HG02970 (cell line): Measurements from ENCODE around the gene CD34.
"Not testable (repeated sequence)": the region's sequence is repeated elsewhere in the genome, so short reads cannot be mapped to it uniquely, and the experiment has no call there.

Source experiments
- ATAC-seq: cut with Tn5 transposase; IDR thresholded peaks from one replicate; pipeline ENCODE4 v1.9.1; 2021; ENCODE audit warnings: mild to moderate bottlenecking, moderate library complexity, moderate number of reproducible peaks; ENCODE audit not compliant: unreplicated experiment, low FRiP score

The CD34 gene

GRCh38 chr1:207910591-207911354 lies at the start of gene CD34:
CD34 (minus strand) TSS chr1:207911125; CDS start chr1:207911080, 45 bp downstream.
- no peak for ATAC-seq

GRCh38 chr1:207960346-207960745 lies 49.4 kb upstream of the CD34 start:
- ATAC-seq = no peak

- ATAC-seq = no peak
Measured at GRCh38 chr1:207959910-207960309, 49.0 kb upstream of the CD34 start.

GRCh38 chr1:207959141-207959825 lies 48.4 kb upstream of the CD34 start:
- ATAC-seq = no peak

- no peak for ATAC-seq
Measured at GRCh38 chr1:207958376-207959139, 47.6 kb upstream of the CD34 start.

GRCh38 chr1:207956986-207957385 lies 46.1 kb upstream of the CD34 start:
- ATAC-seq = no peak

- no peak for ATAC-seq
Measured at GRCh38 chr1:207954104-207954503, 43.2 kb upstream of the CD34 start.

- no peak for ATAC-seq
Measured at GRCh38 chr1:207952617-207953542, 42.0 kb upstream of the CD34 start.

GRCh38 chr1:207951652-207952051 lies 40.7 kb upstream of the CD34 start:
- ATAC-seq = no peak

GRCh38 chr1:207950750-207951149 lies 39.8 kb upstream of the CD34 start:
- no peak for ATAC-seq

- no peak for ATAC-seq
Measured at GRCh38 chr1:207949571-207950195, 38.8 kb upstream of the CD34 start.

GRCh38 chr1:207948536-207949250 lies 37.8 kb upstream of the CD34 start:
- no peak for ATAC-seq

GRCh38 chr1:207946756-207947155 lies 35.8 kb upstream of the CD34 start:
- ATAC-seq = no peak

- ATAC-seq = no peak
Measured at GRCh38 chr1:207944571-207944970, 33.6 kb upstream of the CD34 start.

GRCh38 chr1:207942337-207942741 lies 31.4 kb upstream of the CD34 start:
- not testable (repeated sequence) for ATAC-seq

- no peak for ATAC-seq
Measured at GRCh38 chr1:207941665-207942064, 30.7 kb upstream of the CD34 start.

- ATAC-seq = no peak
Measured at GRCh38 chr1:207938016-207938415, 27.1 kb upstream of the CD34 start.

GRCh38 chr1:207937204-207937603 lies 26.3 kb upstream of the CD34 start:
- ATAC-seq = no peak

- peak; percentile 92 for ATAC-seq
Measured at GRCh38 chr1:207935166-207935583, 24.2 kb upstream of the CD34 start.
